ENCODE measurements around the gene PRR30. TPM values are rescaled to one million over a fixed set of nuclear protein-coding genes. Genes with fewer than 3 reads are reported as not detected.

PRR30 gene
- total and polyA plus RNA-seq, 2 donors (not counting 3 experiments of a cell fraction or from before 2014, with no cell fraction given): not detected

DNA sequence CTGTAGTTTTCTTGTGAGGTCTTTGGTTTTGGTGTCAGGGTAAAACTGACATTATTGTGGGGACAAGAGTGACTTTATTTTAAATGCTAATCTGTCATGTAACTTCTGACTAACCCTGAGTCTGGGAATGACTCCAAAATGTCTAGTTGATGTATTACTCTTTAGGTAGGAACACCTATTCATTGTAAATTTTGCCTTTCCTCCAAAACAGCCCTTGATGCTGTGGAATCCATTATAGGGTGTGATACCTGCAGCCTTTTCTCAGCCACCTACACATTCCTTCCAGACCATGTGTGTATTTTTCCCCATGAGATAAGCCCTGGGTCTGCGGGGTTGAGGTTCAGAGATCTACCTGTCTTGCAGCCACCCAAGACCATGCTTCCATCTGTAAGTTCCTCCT lies 4.1 kb upstream of the PRR30 start:
- Histone ChIP-seq H3K4me2 (ENCODE audit: insufficient read depth, low read length) (no peak overlapping the region), H3K27me3 (ENCODE audit: control insufficient read depth in 2 of 2, insufficient read depth in 2 of 2, low read length in 2 of 2) (peaks cover 5 to 16% of the 10 kb centered on the region in 2 experiments), H3K27ac (ENCODE audit: insufficient read depth, low read depth, low read length) (no peak overlapping the region), H3K79me2 (ENCODE audit: control insufficient read depth, insufficient read depth, low read length) (no peaks in the 10 kb centered on the region), H3K9me1 (replicated peaks; ENCODE audit: control insufficient read depth, extremely low read depth, insufficient read depth, low read length) (no peaks in the 10 kb centered on the region), H3K9me3 (replicated peaks; ENCODE audit: control insufficient read depth, insufficient read depth, low read length) (no peaks in the 10 kb centered on the region), H3K9ac (replicated peaks; ENCODE audit: extremely low read depth, insufficient read depth, low read length) (no peak overlapping the region), H2AFZ (ENCODE audit: low read depth, low read length) (no peak overlapping the region), H3K36me3 (ENCODE audit: control insufficient read depth in 2 of 2, extremely low read depth in 1 of 2, insufficient read depth in 2 of 2, low read length in 2 of 2) (no peaks in the 10 kb centered on the region), H3K4me3 (replicated peaks in 1 of 3; ENCODE audit: insufficient read depth in 1 of 3, low read depth in 1 of 3, low read length in 3 of 3) (no peak overlapping the region), H4K20me1 (replicated peaks; ENCODE audit: control insufficient read depth, extremely low read depth, insufficient read depth, low read length) (no peaks in the 10 kb centered on the region), H3K4me1 (ENCODE audit: control insufficient read depth, extremely low read depth, insufficient read depth, low read length) (no peaks in the 10 kb centered on the region)
- BruUV-seq (replicated peaks): no TSS peak
- ChIA-PET CTCF (no interaction called here), POLR2A (no interaction called here)
- no peak for FAIRE-seq
- no peak for DNase-seq (ENCODE audit: low read depth, low spot score)
- TF ChIP-seq EZH2 (IDR thresholded peaks at IDR 0.05; ENCODE audit: borderline replicate concordance, low read depth, low read length, severe bottlenecking) (no peak), POLR2A (IDR thresholded peaks at IDR 0.05; ENCODE audit: low read depth, low read length) (no peak)
- TF ChIP-seq, protein P1, sequence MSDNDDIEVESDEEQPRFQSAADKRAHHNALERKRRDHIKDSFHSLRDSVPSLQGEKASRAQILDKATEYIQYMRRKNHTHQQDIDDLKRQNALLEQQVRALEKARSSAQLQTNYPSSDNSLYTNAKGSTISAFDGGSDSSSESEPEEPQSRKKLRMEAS (IDR thresholded peaks at IDR 0.05; ENCODE audit: insufficient read depth, insufficient read length): no peak
- intact Hi-C loops (cut with micrococcal nuclease): no loop called here
- dilution Hi-C loops (cut with MboI; ENCODE audit: extremely low pct_ligation_motif_present, low sequenced_read_pairs): no loop called here

DNA sequence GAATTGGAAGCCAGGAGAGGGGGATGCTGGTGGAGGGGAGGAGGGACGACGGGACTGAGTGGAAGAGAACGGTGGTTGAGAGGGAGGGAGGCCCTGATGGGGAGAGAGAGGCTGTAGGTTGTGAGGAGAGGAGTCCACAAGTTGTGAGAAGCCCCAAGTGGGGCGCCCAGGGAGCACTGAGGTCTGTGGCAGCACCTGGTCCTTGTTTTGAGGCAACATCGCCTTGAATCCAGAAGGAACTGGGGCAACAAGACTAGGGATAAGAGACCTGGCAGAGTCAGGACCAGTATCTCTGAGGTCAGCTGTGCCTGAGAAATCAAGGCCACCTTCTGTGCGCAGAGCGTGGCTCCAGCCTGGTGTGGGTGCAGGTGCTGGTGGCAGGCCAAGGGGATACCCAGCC lies 1.1 kb downstream of the PRR30 start:
- Histone ChIP-seq H3K9me1 (replicated peaks; ENCODE audit: control insufficient read depth, extremely low read depth, insufficient read depth, low read length) (no peaks in the 10 kb centered on the region), H3K9ac (replicated peaks; ENCODE audit: extremely low read depth, insufficient read depth, low read length) (no peak overlapping the region), H3K27me3 (ENCODE audit: control insufficient read depth in 2 of 2, insufficient read depth in 2 of 2, low read length in 2 of 2) (peaks cover 0 to 7% of the 10 kb centered on the region in 2 experiments), H3K4me3 (replicated peaks in 1 of 3; ENCODE audit: insufficient read depth in 1 of 3, low read depth in 1 of 3, low read length in 3 of 3) (no peak overlapping the region), H3K36me3 (ENCODE audit: control insufficient read depth in 2 of 2, extremely low read depth in 1 of 2, insufficient read depth in 2 of 2, low read length in 2 of 2) (no peaks in the 10 kb centered on the region), H3K27ac (ENCODE audit: insufficient read depth, low read depth, low read length) (no peak overlapping the region), H3K9me3 (replicated peaks; ENCODE audit: control insufficient read depth, insufficient read depth, low read length) (no peaks in the 10 kb centered on the region), H3K79me2 (ENCODE audit: control insufficient read depth, insufficient read depth, low read length) (peaks cover 12% of the 10 kb centered on the region), H4K20me1 (replicated peaks; ENCODE audit: control insufficient read depth, extremely low read depth, insufficient read depth, low read length) (no peaks in the 10 kb centered on the region), H2AFZ (ENCODE audit: low read depth, low read length) (no peak overlapping the region), H3K4me1 (ENCODE audit: control insufficient read depth, extremely low read depth, insufficient read depth, low read length) (peaks cover 7% of the 10 kb centered on the region), H3K4me2 (ENCODE audit: insufficient read depth, low read length) (no peak overlapping the region)
- FAIRE-seq (no peak), DNase-seq (ENCODE audit: low read depth, low spot score) (no peak)
- dilution Hi-C loops (cut with MboI; ENCODE audit: extremely low pct_ligation_motif_present, low sequenced_read_pairs) (no loop called here), intact Hi-C loops (cut with micrococcal nuclease) (no loop called here)
- no TSS peak for BruUV-seq (replicated peaks)
- CTCF ChIA-PET: no interaction called here
- POLR2A ChIA-PET: no interaction called here
- TF ChIP-seq FOS (IDR thresholded peaks at IDR 0.05; ENCODE audit: borderline replicate concordance, insufficient read depth, low read length) (no peak), MYC (IDR thresholded peaks at IDR 0.05; ENCODE audit: low read depth, low read length) (no peak), JUN (IDR thresholded peaks at IDR 0.05; ENCODE audit: borderline replicate concordance, insufficient read depth, insufficient read length, low read depth) (no peak), POLR2A (IDR thresholded peaks at IDR 0.05; ENCODE audit: low read depth, low read length) (no peak), EZH2 (IDR thresholded peaks at IDR 0.05; ENCODE audit: borderline replicate concordance, low read depth, low read length, severe bottlenecking) (no peak), GATA2 (IDR thresholded peaks at IDR 0.05; ENCODE audit: insufficient read depth, insufficient read length, low read depth, low read length) (no peak), POLR2AphosphoS5 (IDR thresholded peaks at IDR 0.05; ENCODE audit: insufficient read depth, low read depth, low read length) (no peak)
- TF ChIP-seq, protein P1 (IDR thresholded peaks at IDR 0.05; ENCODE audit: insufficient read depth, insufficient read length): no peak
- TF ChIP-seq, protein P2, sequence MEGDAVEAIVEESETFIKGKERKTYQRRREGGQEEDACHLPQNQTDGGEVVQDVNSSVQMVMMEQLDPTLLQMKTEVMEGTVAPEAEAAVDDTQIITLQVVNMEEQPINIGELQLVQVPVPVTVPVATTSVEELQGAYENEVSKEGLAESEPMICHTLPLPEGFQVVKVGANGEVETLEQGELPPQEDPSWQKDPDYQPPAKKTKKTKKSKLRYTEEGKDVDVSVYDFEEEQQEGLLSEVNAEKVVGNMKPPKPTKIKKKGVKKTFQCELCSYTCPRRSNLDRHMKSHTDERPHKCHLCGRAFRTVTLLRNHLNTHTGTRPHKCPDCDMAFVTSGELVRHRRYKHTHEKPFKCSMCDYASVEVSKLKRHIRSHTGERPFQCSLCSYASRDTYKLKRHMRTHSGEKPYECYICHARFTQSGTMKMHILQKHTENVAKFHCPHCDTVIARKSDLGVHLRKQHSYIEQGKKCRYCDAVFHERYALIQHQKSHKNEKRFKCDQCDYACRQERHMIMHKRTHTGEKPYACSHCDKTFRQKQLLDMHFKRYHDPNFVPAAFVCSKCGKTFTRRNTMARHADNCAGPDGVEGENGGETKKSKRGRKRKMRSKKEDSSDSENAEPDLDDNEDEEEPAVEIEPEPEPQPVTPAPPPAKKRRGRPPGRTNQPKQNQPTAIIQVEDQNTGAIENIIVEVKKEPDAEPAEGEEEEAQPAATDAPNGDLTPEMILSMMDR (IDR thresholded peaks at IDR 0.05; ENCODE audit: extremely low read depth in 1 of 2, insufficient read depth in 1 of 2, low read depth in 1 of 2, low read length in 2 of 2): no peak

Data from endothelial cell of umbilical vein (primary cell).